ENCODE measurements around the gene TERC. TPM values are rescaled to one million over a fixed set of nuclear protein-coding genes. Genes with fewer than 3 reads are reported as not detected.
A peak's percentile ranks its signal among the peaks of the same experiment; 100 is the strongest.

The TERC gene
- total and polyA plus RNA-seq, 10 of the 15 experiments (the other 5 are each of a cell fraction or from before 2014, with no cell fraction given), result 0.43 to 125 (median 6.2) TPM; not detected in 4

- intact Hi-C loops (cut with micrococcal nuclease; ENCODE audit: unreplicated experiment), result loop anchor here (5.0 kb wide), 3 partner anchors 160 to 1095 kb away; partner anchors contain the start of gene SKIL
- peak; percentile 75 for FAIRE-seq
- peak; percentile 57 for ATAC-seq
- peak; percentile 59 for DNase-seq (ENCODE audit: low read depth, low spot score)
- ChIA-PET CTCF (interaction anchor here (0.6 to 2.8 kb wide), 9 partner anchors 9 to 563 kb away, joined by 3 to 12 read pairs (median 3); partner anchors contain the start of genes LRRC34 and LRRIQ4), SMC1A (ENCODE audit: uncharacterized antibody, unreplicated experiment) (interaction anchor here (0.8 to 2.0 kb wide), 5 partner anchors 22 to 282 kb away, joined by 3 to 4 read pairs (median 3); partner anchors contain the start of genes LRRC34 and LRRIQ4), POLR2A (interaction anchor here (0.6 to 0.9 kb wide), 5 partner anchors 8 to 1439 kb away, joined by 3 to 5 read pairs (median 3); partner anchors contain the start of genes SEC62 and TERC), RAD21 (ENCODE audit: unreplicated experiment) (interaction anchor here (0.7 to 2.1 kb wide), 5 partner anchors 9 to 319 kb away, joined by 3 to 10 read pairs (median 4); no protein-coding TSS in a partner anchor)
- peak overlapping the region; percentile 99 for H3K27ac ChIP-seq (ENCODE audit: control insufficient read depth, insufficient read depth)
- peaks cover 0 to 10% of the 10 kb centered on the region in 2 experiments; a peak in 1 of 4 replicates for H3K36me3 ChIP-seq (ENCODE audit: control insufficient read depth in 2 of 2, insufficient read depth in 2 of 2, low read length in 1 of 2)
- H3K4me3 ChIP-seq, result peak overlapping the region; percentile 97
- peak overlapping the region; percentile 99 for H3K9ac ChIP-seq (ENCODE audit: control insufficient read depth, insufficient read depth, low read length)
- H4K20me1 ChIP-seq (ENCODE audit: control insufficient read depth, insufficient read depth), result no peaks in the 10 kb centered on the region
- WGBS (ENCODE audit: insufficient coverage, insufficient replicate concordance, low lambda C conversion rate, missing lambda C conversion rate), result under 1% methylated on average over 14 of the region's 15 CpGs
- no peaks in the 10 kb centered on the region for H3K9me3 ChIP-seq (replicated peaks; ENCODE audit: control insufficient read depth, insufficient read depth, low read length)
- peak overlapping the region; percentile 41 for H3K4me2 ChIP-seq (ENCODE audit: control insufficient read depth, insufficient read depth)
- H3K27me3 ChIP-seq (replicated peaks in 1 of 2; ENCODE audit: control insufficient read depth in 2 of 2, insufficient read depth in 2 of 2, low read length in 1 of 2), result no peaks in the 10 kb centered on the region
- in situ Hi-C loops (cut with MboI), result no loop called here
- peaks cover 14% of the 10 kb centered on the region; the same call in 1 of the 2 replicates for H3K4me1 ChIP-seq (ENCODE audit: control insufficient read depth, insufficient read depth, low read length)
- H2AFZ ChIP-seq (ENCODE audit: control insufficient read depth, low read depth, low read length), result peak overlapping the region; percentile 94
- no TSS peak for BruUV-seq (replicated peaks)
- H3K79me2 ChIP-seq (ENCODE audit: control insufficient read depth, insufficient read depth, low read length), result peaks cover 33% of the 10 kb centered on the region
- TF ChIP-seq GATAD2B (conservative IDR thresholded peaks at IDR 0.05; ENCODE audit: low read depth), result no peak
- TF ChIP-seq PML (IDR thresholded peaks at IDR 0.05; ENCODE audit: low read length), result no peak
- no peak for TF ChIP-seq USF2 (IDR thresholded peaks at IDR 0.05; ENCODE audit: borderline replicate concordance, low read depth, low read length)
- TF ChIP-seq NR2C2 (IDR thresholded peaks at IDR 0.05; ENCODE audit: borderline replicate concordance, control insufficient read depth, insufficient read length, low read depth), result no peak
- no peak for TF ChIP-seq IKZF1 (conservative IDR thresholded peaks at IDR 0.05)
- TF ChIP-seq MYC (IDR thresholded peaks at IDR 0.05; ENCODE audit: insufficient read depth, insufficient read length, insufficient replicate concordance, low read length, severe bottlenecking), result no peak
- no peak for TF ChIP-seq KAT2A (conservative IDR thresholded peaks at IDR 0.05; ENCODE audit: control insufficient read depth, low read depth, low read length)
- TF ChIP-seq CBX3 (IDR thresholded peaks at IDR 0.05; ENCODE audit: borderline replicate concordance, low read depth), result no peak
- TF ChIP-seq NFYB (IDR thresholded peaks at IDR 0.05; ENCODE audit: insufficient read depth, low read depth, low read length), result no peak
- no peak for TF ChIP-seq SMAD5 (IDR thresholded peaks at IDR 0.05; ENCODE audit: low read depth)
- no peak for TF ChIP-seq CHD1 (IDR thresholded peaks at IDR 0.05; ENCODE audit: low read depth, low read length)
- TF ChIP-seq ZBED1 (IDR thresholded peaks at IDR 0.05; ENCODE audit: borderline replicate concordance), result no peak
- TF ChIP-seq MAX (IDR thresholded peaks at IDR 0.05; ENCODE audit: low read depth, low read length), result no peak; the same call in 1 of the 2 replicates
- no peak for TF ChIP-seq ATF3 (IDR thresholded peaks at IDR 0.05; ENCODE audit: borderline replicate concordance, extremely low read depth, low read depth, low read length)
- no peak for TF ChIP-seq MYB (IDR thresholded peaks at IDR 0.05; ENCODE audit: borderline replicate concordance, low read depth, low read length)
- peak; percentile 3; the same call in 1 of the 2 replicates for TF ChIP-seq GABPA (IDR thresholded peaks at IDR 0.05; ENCODE audit: low read depth)
- TF ChIP-seq ELK1 (IDR thresholded peaks at IDR 0.05; ENCODE audit: low read depth, low read length), result no peak
- no peak for TF ChIP-seq RB1 (IDR thresholded peaks at IDR 0.05; ENCODE audit: borderline replicate concordance)
- 0 out of 2 replicates have a peak, but pooled peaks have one; percentile 74 for TF ChIP-seq ZNF384 (IDR thresholded peaks at IDR 0.05; ENCODE audit: borderline replicate concordance, low read depth, low read length)
Observed at GRCh38 chr3:169772305-169772896, 7.5 kb upstream of the TERC start.

Data from GM12878 (cell line).